ENCODE results near the gene SV2B.
"Not testable (repeated sequence)": the region's sequence is repeated elsewhere in the genome, so short reads cannot be mapped to it uniquely, and the experiment has no call there.

SV2B gene

GRCh38 chr15:91320101-91320500 is 220.0 kb downstream of the SV2B start:
- no peak for DNase-seq

DNA sequence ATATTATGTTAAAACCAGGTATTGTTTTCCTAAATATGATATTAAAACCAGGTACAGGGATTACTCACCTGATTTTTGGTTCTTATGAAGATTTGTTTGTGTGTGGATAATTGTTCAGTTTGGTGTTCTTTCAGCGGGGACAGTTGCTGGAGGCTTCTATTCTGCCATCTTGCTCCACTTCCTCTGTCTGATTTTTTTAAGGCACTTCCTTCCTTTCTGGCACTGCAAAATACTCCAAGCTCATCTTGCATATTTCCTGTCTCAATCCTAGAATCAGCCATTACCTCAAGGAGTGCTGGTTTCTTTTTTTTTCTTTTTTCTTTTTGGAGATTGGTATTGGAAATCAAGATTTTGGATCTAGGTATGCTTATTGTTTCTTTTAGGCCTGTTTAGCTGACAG is 229.9 kb downstream of the SV2B start:
- DNase-seq, result no peak

DNA sequence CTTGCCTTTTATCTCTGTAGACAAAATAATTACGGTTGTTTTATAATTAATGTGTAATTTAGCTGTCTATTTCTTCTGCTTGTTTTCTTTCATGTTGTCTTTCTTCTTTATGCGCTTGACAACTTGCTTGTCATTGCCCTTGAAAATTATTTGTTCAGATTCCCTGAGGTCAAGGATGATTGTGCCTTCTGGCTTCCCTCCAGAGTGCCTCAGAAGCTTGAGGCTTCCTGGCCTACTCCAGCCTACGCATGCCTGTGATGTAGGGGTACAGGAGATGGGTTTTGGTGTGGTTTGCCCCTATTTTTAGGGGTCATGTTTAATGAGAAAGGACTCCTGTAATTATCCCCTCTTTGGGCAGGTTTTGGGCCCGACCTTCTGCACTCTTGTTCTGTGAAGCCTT is 231.5 kb downstream of the SV2B start:
- no peak for DNase-seq

GRCh38 chr15:91335702-91336101 is 235.6 kb downstream of the SV2B start:
- DNase-seq, result no peak

- DNase-seq, result no peak
Measured at GRCh38 chr15:91336687-91337086, 236.6 kb downstream of the SV2B start.

- DNase-seq, result no peak
Measured at GRCh38 chr15:91338766-91339165, 238.7 kb downstream of the SV2B start.

DNA sequence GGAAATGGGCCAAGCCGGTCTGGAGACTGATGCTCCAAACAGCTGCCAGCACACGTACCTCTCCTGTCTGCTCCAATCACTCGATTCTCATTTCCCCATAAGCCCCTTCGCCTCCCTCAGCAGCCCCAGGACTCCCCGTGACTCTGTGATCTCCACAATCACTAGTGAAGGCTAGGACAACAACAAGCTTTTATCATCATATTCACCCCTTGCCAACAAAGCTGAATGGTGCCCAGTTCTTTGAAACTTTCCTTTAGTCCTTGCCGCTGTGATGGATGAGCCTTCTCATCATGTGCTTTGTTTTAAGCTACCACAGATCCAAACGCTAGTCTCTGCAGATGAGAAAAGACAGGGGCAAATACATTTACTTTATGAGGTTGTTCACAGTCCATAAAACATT is 242.0 kb downstream of the SV2B start:
- DNase-seq, result no peak

- not testable (repeated sequence) for DNase-seq
Measured at GRCh38 chr15:91344912-91345311, 244.9 kb downstream of the SV2B start.

DNA sequence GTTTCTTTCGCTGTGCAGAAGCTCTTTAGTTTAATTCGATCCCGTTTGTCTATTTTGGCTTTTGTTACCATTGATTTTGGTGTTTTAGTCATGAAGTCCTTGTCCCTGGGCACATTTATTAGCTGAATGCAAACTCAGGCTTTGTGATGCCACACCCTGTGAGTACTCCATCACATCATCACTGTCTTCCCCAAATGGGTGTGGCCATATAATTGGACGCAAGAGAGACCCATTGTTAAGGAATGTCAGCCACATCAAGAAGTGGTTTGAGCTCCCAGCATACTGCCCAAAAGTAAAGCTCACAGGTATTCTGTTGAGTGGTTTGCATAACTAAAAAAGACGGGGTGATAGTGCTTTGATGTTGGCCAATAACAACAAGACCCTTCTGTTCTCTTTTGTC is 245.7 kb downstream of the SV2B start:
- no peak for DNase-seq

GRCh38 chr15:91346259-91346658 is 246.2 kb downstream of the SV2B start:
- DNase-seq, result no peak

DNA sequence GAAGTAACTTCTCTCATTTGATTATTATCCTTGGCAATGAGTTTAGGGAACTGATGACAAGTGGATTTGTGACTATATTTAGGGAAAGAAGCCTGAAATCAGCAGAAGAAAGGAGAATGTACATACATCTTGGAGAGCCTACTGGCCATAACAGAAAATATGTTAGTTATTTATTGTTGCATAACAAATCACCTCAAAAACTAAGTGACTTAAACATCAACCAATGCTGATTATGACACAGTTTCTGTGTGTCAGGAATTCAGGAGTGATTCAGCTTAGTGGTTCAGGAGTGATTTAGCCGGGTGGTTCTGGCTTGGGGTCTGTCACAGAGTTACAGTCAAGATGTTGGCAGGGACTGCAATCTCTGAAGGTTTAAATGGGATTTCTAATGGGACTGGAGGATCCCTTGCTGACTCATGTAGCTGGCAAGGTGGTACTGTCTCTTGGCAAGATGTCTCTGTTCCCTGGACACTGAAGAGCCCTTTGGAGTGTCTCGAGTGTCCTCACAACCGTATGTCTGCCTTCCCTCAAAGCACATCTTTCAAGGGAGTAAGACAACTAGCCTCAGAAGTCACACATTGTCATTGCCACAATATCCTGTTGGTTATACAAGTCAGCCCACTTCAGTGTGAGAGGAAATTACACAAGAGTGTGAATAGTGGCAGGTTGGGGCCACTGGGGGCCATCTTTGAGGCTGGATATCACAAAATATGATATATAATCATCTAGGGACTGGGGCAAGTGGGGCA is 248.9 kb downstream of the SV2B start:
- no peak for DNase-seq
